HepG2 (cell line): ENCODE results near the gene ATN1. TPM values are rescaled to one million over a fixed set of nuclear protein-coding genes. Genes with fewer than 3 reads are reported as not detected.

ENCODE experiments used
- ELF3 ChIP-seq: IDR thresholded peaks from 2 replicates; pipeline ENCODE4 v1.6.1; 2016; ENCODE audit warnings: missing genetic modification reagents, missing compliant biosample characterization
- ESRRA ChIP-seq: sonication (generic); formaldehyde crosslinking; IDR thresholded peaks from 2 replicates; pipeline ENCODE4 v1.5.1; 2020; ENCODE audit warnings: mild to moderate bottlenecking, low read depth, missing genetic modification reagents
- PITX1 ChIP-seq: sonication (generic); formaldehyde crosslinking; IDR thresholded peaks from 2 replicates; pipeline ENCODE4 v1.5.1; 2020; ENCODE audit warnings: mild to moderate bottlenecking, missing genetic modification reagents
- PTBP1 ChIP-seq: fragments of 200-400 bp; formaldehyde crosslinking; IDR thresholded peaks from 2 replicates; pipeline ENCODE4 v1.6.1; 2018; ENCODE audit warnings: low read length, low read depth; ENCODE audit not compliant: poor library complexity, severe bottlenecking
- RELA ChIP-seq: sonication (generic); formaldehyde crosslinking; IDR thresholded peaks from 2 replicates; pipeline ENCODE4 v1.4.0; 2020; ENCODE audit warnings: missing genetic modification reagents
- TBL1XR1 ChIP-seq: fragments of 150-350 bp; IDR thresholded peaks from 2 replicates; pipeline ENCODE4 v1.6.1; 2014; ENCODE audit warnings: borderline replicate concordance, low read length; ENCODE audit not compliant: partially characterized antibody
- THAP11 ChIP-seq: IDR thresholded peaks from 2 replicates; pipeline ENCODE4 v1.6.1; 2016; ENCODE audit warnings: missing biosample characterization, missing genetic modification reagents
- TIGD3 ChIP-seq: sonication (generic); formaldehyde crosslinking; IDR thresholded peaks from 2 replicates; pipeline ENCODE4 v1.5.1; 2020; ENCODE audit warnings: mild to moderate bottlenecking, missing genetic modification reagents, borderline replicate concordance
- UBTF ChIP-seq: sonication (generic); formaldehyde crosslinking; IDR thresholded peaks from 2 replicates; pipeline ENCODE4 v1.4.0; 2020; ENCODE audit warnings: mild to moderate bottlenecking, missing genetic modification reagents
- ZNF280D ChIP-seq: sonication (generic); formaldehyde crosslinking; IDR thresholded peaks from 2 replicates; pipeline ENCODE4 v1.5.1; 2020; ENCODE audit warnings: mild to moderate bottlenecking, missing genetic modification reagents
- polyA plus RNA-seq, 8 experiments: library from polyadenylated mRNA; depleted of rRNA in 3 of 8; stranded (reverse) in 7 of 8; unstranded in 1 of 8; fragments of >200 nt; fragmentation: Illumina TruSeq in 4 of 8; extraction: Trizol in 4 of 8; gene quantifications; 2 replicates each; pipeline versions ENCODE4 v1.2.1 to v1.2.3, GENCODE V29; 2011 to 2016; ENCODE audit warnings: low read depth in 4 of 8, missing spikeins in 1 of 8, mixed read lengths in 1 of 8; ENCODE audit not compliant: insufficient read depth in 1 of 8
- total RNA-seq, 5 experiments: library from RNA; depleted of rRNA; stranded (reverse); fragments of >200 nt; fragmentation: Illumina TruSeq; extraction: Trizol; gene quantifications; 2 replicates each; pipeline ENCODE4 v1.2.3, GENCODE V29; 2016; ENCODE audit warnings: low read depth in 1 of 5
- TF ChIP-seq, protein P1 (sequence below), 2 experiments: sonication (generic) in 1 of 2; formaldehyde crosslinking in 1 of 2; IDR thresholded peaks; 2 replicates each; pipeline versions ENCODE4 v1.4.0 to v1.6.1; 2018 to 2020; ENCODE audit warnings: missing genetic modification reagents in 2 of 2, borderline replicate concordance in 1 of 2, low read depth in 1 of 2, mild to moderate bottlenecking in 1 of 2, missing biosample characterization in 1 of 2
- TF ChIP-seq, protein P2 (sequence below): sonication (generic); formaldehyde crosslinking; IDR thresholded peaks from 2 replicates; pipeline ENCODE4 v1.4.0; 2020; ENCODE audit warnings: mild to moderate bottlenecking, missing genetic modification reagents
- TF ChIP-seq, protein P3 (sequence below): sonication (generic); formaldehyde crosslinking; IDR thresholded peaks from 2 replicates; pipeline ENCODE4 v1.5.0; 2020; ENCODE audit warnings: missing genetic modification reagents
- TF ChIP-seq, protein P4 (sequence below): sonication (generic); formaldehyde crosslinking; IDR thresholded peaks from 2 replicates; pipeline ENCODE4 v1.4.0; 2020; ENCODE audit warnings: missing genetic modification reagents

The ATN1 gene
- total and polyA plus RNA-seq, 2 of the 13 experiments (the other 11 are each of a cell fraction or from before 2014, with no cell fraction given), result 2.1 to 8.6 TPM

- peak; percentile 60; the same call in 1 of the 2 replicates for TF ChIP-seq PITX1 (CRISPR knock-in tag)
- peak; percentile 26; the same call in 1 of the 2 replicates for TF ChIP-seq UBTF
- TF ChIP-seq ELF3 (CRISPR knock-in tag), result no peak
- TF ChIP-seq, protein P1, sequence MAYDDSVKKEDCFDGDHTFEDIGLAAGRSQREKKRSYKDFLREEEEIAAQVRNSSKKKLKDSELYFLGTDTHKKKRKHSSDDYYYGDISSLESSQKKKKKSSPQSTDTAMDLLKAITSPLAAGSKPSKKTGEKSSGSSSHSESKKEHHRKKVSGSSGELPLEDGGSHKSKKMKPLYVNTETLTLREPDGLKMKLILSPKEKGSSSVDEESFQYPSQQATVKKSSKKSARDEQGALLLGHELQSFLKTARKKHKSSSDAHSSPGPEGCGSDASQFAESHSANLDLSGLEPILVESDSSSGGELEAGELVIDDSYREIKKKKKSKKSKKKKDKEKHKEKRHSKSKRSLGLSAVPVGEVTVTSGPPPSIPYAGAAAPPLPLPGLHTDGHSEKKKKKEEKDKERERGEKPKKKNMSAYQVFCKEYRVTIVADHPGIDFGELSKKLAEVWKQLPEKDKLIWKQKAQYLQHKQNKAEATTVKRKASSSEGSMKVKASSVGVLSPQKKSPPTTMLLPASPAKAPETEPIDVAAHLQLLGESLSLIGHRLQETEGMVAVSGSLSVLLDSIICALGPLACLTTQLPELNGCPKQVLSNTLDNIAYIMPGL (CRISPR knock-in tag; IDR thresholded peaks at IDR 0.05; ENCODE audit: borderline replicate concordance in 1 of 2, low read depth in 1 of 2), result 0 out of 4 replicates have a peak, but pooled peaks of 1 of the 2 experiments have one; percentile 55
- TF ChIP-seq, protein P2, sequence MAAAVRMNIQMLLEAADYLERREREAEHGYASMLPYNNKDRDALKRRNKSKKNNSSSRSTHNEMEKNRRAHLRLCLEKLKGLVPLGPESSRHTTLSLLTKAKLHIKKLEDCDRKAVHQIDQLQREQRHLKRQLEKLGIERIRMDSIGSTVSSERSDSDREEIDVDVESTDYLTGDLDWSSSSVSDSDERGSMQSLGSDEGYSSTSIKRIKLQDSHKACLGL, result no peak
- no peak for TF ChIP-seq ZNF280D (CRISPR knock-in tag)
- peak; percentile 60; the same call in 1 of the 2 replicates for TF ChIP-seq THAP11 (CRISPR knock-in tag)
- TF ChIP-seq, protein P3, sequence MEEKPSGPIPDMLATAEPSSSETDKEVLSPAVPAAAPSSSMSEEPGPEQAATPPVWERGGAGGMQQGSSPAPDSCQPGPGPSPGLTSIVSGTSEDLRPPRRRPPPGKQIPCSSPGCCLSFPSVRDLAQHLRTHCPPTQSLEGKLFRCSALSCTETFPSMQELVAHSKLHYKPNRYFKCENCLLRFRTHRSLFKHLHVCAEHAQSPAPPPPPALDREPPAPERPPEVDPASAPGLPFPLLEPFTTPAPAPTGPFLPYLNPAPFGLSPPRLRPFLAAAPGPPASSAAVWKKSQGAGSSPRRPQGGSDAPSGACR (CRISPR knock-in tag), result no peak
- TF ChIP-seq TIGD3 (CRISPR knock-in tag), result no peak
- TF ChIP-seq RELA, result no peak
- TF ChIP-seq, protein P4, sequence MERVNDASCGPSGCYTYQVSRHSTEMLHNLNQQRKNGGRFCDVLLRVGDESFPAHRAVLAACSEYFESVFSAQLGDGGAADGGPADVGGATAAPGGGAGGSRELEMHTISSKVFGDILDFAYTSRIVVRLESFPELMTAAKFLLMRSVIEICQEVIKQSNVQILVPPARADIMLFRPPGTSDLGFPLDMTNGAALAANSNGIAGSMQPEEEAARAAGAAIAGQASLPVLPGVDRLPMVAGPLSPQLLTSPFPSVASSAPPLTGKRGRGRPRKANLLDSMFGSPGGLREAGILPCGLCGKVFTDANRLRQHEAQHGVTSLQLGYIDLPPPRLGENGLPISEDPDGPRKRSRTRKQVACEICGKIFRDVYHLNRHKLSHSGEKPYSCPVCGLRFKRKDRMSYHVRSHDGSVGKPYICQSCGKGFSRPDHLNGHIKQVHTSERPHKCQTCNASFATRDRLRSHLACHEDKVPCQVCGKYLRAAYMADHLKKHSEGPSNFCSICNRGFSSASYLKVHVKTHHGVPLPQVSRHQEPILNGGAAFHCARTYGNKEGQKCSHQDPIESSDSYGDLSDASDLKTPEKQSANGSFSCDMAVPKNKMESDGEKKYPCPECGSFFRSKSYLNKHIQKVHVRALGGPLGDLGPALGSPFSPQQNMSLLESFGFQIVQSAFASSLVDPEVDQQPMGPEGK (CRISPR knock-in tag), result 0 out of 2 replicates have a peak, but pooled peaks have one; percentile 9
- TF ChIP-seq TBL1XR1, result no peak
- TF ChIP-seq ESRRA (CRISPR knock-in tag), result no peak
- TF ChIP-seq PTBP1, result no peak
Observed at GRCh38 chr12:6904280-6905276, 23.2 kb upstream of the ATN1 start, which contains the start of gene LRRC23 (continued).
